GF-D8 (cell line): ENCODE results near the gene NMRAL1.

ENCODE experiments used
- DNase-seq: peaks from one replicate; lab custom pipeline; 2025; lab: John Stamatoyannopoulos, UW

The NMRAL1 gene

GRCh38 chr16:4465977-4466779 is 8.2 kb downstream of the NMRAL1 start:
- DNase-seq: no peak

- DNase-seq: no peak
Measured at GRCh38 chr16:4463522-4464163, 10.8 kb downstream of the NMRAL1 start.

- DNase-seq: no peak
Measured at GRCh38 chr16:4461250-4462085, 13.0 kb downstream of the NMRAL1 start.

- DNase-seq: no peak
Measured at GRCh38 chr16:4460936-4461249, 13.5 kb downstream of the NMRAL1 start.

GRCh38 chr16:4455951-4456350 is 18.5 kb downstream of the NMRAL1 start:
- no peak for DNase-seq

GRCh38 chr16:4455081-4455480 is 19.3 kb downstream of the NMRAL1 start:
- no peak for DNase-seq

- DNase-seq: no peak
Measured at GRCh38 chr16:4454623-4455022, 19.8 kb downstream of the NMRAL1 start.

GRCh38 chr16:4452674-4453073 is 21.8 kb downstream of the NMRAL1 start:
- no peak for DNase-seq

- DNase-seq: no peak
Measured at GRCh38 chr16:4450931-4451519, 23.4 kb downstream of the NMRAL1 start.

GRCh38 chr16:4450430-4450829 is 24.0 kb downstream of the NMRAL1 start:
- DNase-seq: no peak

GRCh38 chr16:4443986-4444385 is 30.4 kb downstream of the NMRAL1 start:
- no peak for DNase-seq

- DNase-seq: no peak
Measured at GRCh38 chr16:4443271-4443670, 31.2 kb downstream of the NMRAL1 start.

GRCh38 chr16:4442371-4442770 is 32.1 kb downstream of the NMRAL1 start:
- no peak for DNase-seq

GRCh38 chr16:4437366-4437765 is 37.1 kb downstream of the NMRAL1 start:
- DNase-seq: no peak

GRCh38 chr16:4435337-4436067 is 38.9 kb downstream of the NMRAL1 start:
- DNase-seq: no peak

- DNase-seq: no peak
Measured at GRCh38 chr16:4433914-4434787, 40.3 kb downstream of the NMRAL1 start.

- no peak for DNase-seq
Measured at GRCh38 chr16:4433228-4433627, 41.2 kb downstream of the NMRAL1 start.

GRCh38 chr16:4431023-4431422 is 43.4 kb downstream of the NMRAL1 start:
- DNase-seq: no peak

GRCh38 chr16:4428500-4428899 is 45.9 kb downstream of the NMRAL1 start:
- DNase-seq: no peak

- DNase-seq: no peak
Measured at GRCh38 chr16:4426722-4427372, 47.6 kb downstream of the NMRAL1 start.
